A549 (cell line): ENCODE data around the gene CYB5D1.

Source experiments
- CHD4 ChIP-seq: fragments of 200-600 bp; sonication (generic); IDR thresholded peaks from 2 replicates; pipeline ENCODE4 v1.6.1; 2016; ENCODE audit warnings: antibody characterized with exemption, mild to moderate bottlenecking, borderline replicate concordance
- EP300 ChIP-seq, 2 experiments: fragments of >200 bp; sonication (Bioruptor Twin); formaldehyde crosslinking; IDR thresholded peaks; 2 replicates in 1 of 2; 3 replicates in 1 of 2; pipeline ENCODE4 v1.6.1; 2016 to 2017
- FOSB ChIP-seq: fragments of 250-450 bp; sonication (Bioruptor Pico); IDR thresholded peaks from 2 replicates; pipeline ENCODE4 v1.5.0; 2020; ENCODE audit warnings: mild to moderate bottlenecking, moderate library complexity
- MAFK ChIP-seq: fragments of 450-650 bp; IDR thresholded peaks from 2 replicates; pipeline ENCODE4 v1.6.1; 2014; ENCODE audit not compliant: partially characterized antibody
- MYC ChIP-seq: IDR thresholded peaks from 2 replicates; pipeline ENCODE4 v1.6.1; 2012; ENCODE audit warnings: mild to moderate bottlenecking, inconsistent platforms, low read length, improper control_type of control experiment, borderline replicate concordance
- POLR2A ChIP-seq: IDR thresholded peaks from 2 replicates; pipeline ENCODE4 v1.6.1; 2012; ENCODE audit warnings: mild to moderate bottlenecking, low read length
- RFX5 ChIP-seq: fragments of 450-650 bp; IDR thresholded peaks from 2 replicates; pipeline ENCODE4 v1.7.1; 2014; ENCODE audit warnings: antibody characterized with exemption, mild to moderate bottlenecking, moderate library complexity
- TF ChIP-seq, protein P1 (sequence below): IDR thresholded peaks from 2 replicates; pipeline ENCODE4 v1.6.1; 2012
- TF ChIP-seq, protein P2 (sequence below): fragments of >200 bp; sonication (Bioruptor Twin); formaldehyde crosslinking; IDR thresholded peaks from 3 replicates; pipeline ENCODE4 v1.5.1; 2016
- TF ChIP-seq, protein P3 (sequence below): fragments of 150-350 bp; IDR thresholded peaks from 2 replicates; pipeline ENCODE4 v1.6.1; 2014; ENCODE audit warnings: low read depth, mild to moderate bottlenecking, low read length
- TF ChIP-seq, protein P4 (sequence below): fragments of 450-650 bp; IDR thresholded peaks from 2 replicates; pipeline ENCODE4 v1.6.1; 2014; ENCODE audit warnings: antibody characterized with exemption

- TF ChIP-seq, protein P1, sequence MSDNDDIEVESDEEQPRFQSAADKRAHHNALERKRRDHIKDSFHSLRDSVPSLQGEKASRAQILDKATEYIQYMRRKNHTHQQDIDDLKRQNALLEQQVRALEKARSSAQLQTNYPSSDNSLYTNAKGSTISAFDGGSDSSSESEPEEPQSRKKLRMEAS = no peak
- TF ChIP-seq MAFK (no peak), EP300 (IDR thresholded peaks at IDR 0.05) (no peak), CHD4 (no peak), POLR2A (no peak), FOSB (no peak), RFX5 (no peak), MYC (no peak)
- TF ChIP-seq, protein P2, sequence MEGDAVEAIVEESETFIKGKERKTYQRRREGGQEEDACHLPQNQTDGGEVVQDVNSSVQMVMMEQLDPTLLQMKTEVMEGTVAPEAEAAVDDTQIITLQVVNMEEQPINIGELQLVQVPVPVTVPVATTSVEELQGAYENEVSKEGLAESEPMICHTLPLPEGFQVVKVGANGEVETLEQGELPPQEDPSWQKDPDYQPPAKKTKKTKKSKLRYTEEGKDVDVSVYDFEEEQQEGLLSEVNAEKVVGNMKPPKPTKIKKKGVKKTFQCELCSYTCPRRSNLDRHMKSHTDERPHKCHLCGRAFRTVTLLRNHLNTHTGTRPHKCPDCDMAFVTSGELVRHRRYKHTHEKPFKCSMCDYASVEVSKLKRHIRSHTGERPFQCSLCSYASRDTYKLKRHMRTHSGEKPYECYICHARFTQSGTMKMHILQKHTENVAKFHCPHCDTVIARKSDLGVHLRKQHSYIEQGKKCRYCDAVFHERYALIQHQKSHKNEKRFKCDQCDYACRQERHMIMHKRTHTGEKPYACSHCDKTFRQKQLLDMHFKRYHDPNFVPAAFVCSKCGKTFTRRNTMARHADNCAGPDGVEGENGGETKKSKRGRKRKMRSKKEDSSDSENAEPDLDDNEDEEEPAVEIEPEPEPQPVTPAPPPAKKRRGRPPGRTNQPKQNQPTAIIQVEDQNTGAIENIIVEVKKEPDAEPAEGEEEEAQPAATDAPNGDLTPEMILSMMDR = no peak
- TF ChIP-seq, protein P3, sequence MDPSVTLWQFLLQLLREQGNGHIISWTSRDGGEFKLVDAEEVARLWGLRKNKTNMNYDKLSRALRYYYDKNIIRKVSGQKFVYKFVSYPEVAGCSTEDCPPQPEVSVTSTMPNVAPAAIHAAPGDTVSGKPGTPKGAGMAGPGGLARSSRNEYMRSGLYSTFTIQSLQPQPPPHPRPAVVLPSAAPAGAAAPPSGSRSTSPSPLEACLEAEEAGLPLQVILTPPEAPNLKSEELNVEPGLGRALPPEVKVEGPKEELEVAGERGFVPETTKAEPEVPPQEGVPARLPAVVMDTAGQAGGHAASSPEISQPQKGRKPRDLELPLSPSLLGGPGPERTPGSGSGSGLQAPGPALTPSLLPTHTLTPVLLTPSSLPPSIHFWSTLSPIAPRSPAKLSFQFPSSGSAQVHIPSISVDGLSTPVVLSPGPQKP = no peak
- TF ChIP-seq, protein P4, sequence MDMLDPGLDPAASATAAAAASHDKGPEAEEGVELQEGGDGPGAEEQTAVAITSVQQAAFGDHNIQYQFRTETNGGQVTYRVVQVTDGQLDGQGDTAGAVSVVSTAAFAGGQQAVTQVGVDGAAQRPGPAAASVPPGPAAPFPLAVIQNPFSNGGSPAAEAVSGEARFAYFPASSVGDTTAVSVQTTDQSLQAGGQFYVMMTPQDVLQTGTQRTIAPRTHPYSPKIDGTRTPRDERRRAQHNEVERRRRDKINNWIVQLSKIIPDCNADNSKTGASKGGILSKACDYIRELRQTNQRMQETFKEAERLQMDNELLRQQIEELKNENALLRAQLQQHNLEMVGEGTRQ = no peak
Observed at GRCh38 chr17:7867881-7868329, 10.1 kb downstream of the CYB5D1 start.
